GM12874 (cell line): ENCODE data around the gene SPECC1.

Source experiments
- CTCF ChIP-seq: IDR thresholded peaks from 2 replicates; pipeline ENCODE4 v1.5.1; 2011; ENCODE audit warnings: low read depth, mild to moderate bottlenecking, control low read depth, low read length, moderate library complexity; ENCODE audit not compliant: insufficient read depth

Gene SPECC1

GRCh38 chr17:20123209-20123608 lies 114.0 kb downstream of the SPECC1 start:
- TF ChIP-seq CTCF, result no peak

GRCh38 chr17:20125724-20126123 lies 116.6 kb downstream of the SPECC1 start:
- no peak for TF ChIP-seq CTCF

- TF ChIP-seq CTCF, result no peak
Measured at GRCh38 chr17:20127360-20128035, 118.3 kb downstream of the SPECC1 start.

- TF ChIP-seq CTCF, result no peak
Measured at GRCh38 chr17:20128036-20128667, 119.0 kb downstream of the SPECC1 start.

GRCh38 chr17:20133517-20133916 lies 124.4 kb downstream of the SPECC1 start:
- no peak for TF ChIP-seq CTCF

GRCh38 chr17:20141198-20141972 lies 132.2 kb downstream of the SPECC1 start:
- no peak for TF ChIP-seq CTCF

- no peak for TF ChIP-seq CTCF
Measured at GRCh38 chr17:20142268-20142667, 133.1 kb downstream of the SPECC1 start.
